ENCODE data around the gene CDKN2C.
"Not testable (repeated sequence)": the region's sequence is repeated elsewhere in the genome, so short reads cannot be mapped to it uniquely, and the experiment has no call there.

CDKN2C gene

DNA sequence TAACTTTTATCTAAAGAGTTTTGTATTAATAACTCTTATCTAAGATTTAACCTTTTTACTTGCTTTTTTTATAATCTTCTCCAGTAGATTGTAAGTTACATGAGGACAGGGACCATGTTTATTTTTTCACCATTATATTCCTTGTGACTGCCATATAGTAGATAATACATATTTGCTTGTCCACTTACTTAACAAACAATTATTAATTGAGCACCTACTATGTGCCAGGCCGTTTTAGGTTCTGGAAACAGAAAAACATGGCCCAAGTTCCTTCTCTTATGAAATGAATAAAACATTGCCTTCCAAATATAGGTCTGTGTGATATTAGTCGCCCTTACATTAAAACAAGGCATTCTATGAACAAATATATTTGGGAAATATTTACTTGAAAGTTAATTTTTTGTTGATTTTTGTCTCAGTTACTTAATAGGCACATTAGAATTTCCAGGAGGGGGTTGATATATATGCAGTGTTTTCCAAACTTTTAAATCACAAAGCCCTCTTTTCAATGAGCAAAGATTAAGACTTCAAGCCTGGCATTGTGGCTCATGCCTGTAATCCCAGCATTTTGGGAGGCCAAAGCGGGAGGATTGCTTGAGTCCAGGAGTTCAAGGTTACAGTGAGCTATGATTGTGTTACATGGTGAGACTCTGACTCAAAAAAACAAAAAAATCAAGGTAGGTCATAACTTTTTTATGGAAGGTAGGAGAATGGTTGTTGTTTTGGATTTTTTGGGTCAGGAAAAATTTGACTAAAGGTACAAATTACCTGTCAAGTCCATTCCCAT lies 22.7 kb downstream of the CDKN2C start:
- peak; percentile 6 for FAIRE-seq
- no peak for DNase-seq (ENCODE audit: insufficient read length, low spot score)
- no peak for TF ChIP-seq CTCF (IDR thresholded peaks at IDR 0.05; ENCODE audit: insufficient read depth, missing control alignments)

DNA sequence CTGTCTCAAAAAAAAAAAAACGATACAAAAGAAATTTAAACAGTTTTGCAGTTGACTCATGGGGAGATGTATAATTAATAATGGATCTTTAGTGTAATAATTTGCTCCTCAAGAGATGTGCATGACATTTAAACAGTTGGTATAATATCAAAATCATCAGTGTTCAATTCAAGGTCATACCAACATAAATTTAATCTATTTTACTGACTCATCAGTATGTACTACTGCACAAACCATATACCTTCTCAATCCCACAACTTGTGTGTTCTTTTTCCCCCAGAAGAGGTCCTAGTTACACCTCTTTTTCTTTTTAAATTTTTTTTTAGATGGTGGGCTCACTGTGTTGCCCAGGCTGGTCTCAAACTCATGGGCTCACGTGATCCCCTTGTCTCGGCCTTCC lies 23.6 kb downstream of the CDKN2C start:
- no peak for FAIRE-seq

DNA sequence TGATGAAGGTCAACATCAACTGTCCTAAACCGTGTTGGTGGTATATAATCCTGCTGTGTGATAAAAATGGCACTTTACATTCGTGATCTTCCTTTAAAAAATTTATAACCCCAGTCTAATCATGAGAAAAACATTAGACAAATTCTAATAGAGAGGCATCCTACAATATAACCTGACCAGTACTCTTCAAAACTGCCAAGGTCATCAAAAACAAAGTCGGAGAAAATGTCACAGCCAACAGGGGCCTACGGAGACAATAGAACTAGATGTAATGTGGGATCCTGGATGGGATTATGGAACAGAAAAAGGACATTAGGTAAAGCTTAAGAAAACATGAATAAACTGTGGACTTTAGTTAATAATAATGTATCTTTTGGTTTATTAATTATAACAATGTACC lies 25.0 kb downstream of the CDKN2C start:
- no peak for DNase-seq (ENCODE audit: insufficient read length, low spot score)
- no peak for TF ChIP-seq CTCF (IDR thresholded peaks at IDR 0.05; ENCODE audit: insufficient read depth, missing control alignments)
- FAIRE-seq = no peak

More for the DNA sequence above, 23.6 kb downstream of the CDKN2C start:
- TF ChIP-seq CTCF (IDR thresholded peaks at IDR 0.05; ENCODE audit: insufficient read depth, missing control alignments) = no peak
- DNase-seq (ENCODE audit: insufficient read length, low spot score) = no peak

DNA sequence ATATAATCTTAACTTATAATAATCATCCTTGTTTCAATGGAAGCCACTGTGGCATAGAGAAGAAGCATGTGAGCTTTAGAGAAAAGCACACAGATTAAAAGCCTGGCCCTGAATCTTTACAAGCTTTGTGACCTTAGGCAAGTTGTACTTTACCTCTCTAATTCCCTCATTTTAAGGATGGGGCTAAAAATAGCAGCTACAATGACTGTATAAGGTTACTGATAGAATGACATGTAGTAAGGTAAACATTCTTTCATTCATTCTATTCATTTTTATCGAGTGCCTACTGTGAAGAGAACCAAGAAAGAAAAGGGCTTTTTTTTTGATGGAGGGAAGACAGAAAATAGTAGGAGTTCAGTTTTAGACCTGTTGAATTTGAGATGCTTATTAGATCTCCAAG lies 25.6 kb downstream of the CDKN2C start:
- DNase-seq (ENCODE audit: insufficient read length, low spot score) (no peak), FAIRE-seq (no peak)
- TF ChIP-seq CTCF (IDR thresholded peaks at IDR 0.05; ENCODE audit: insufficient read depth, missing control alignments) = no peak

GRCh38 chr1:50996083-50996482 lies 26.0 kb downstream of the CDKN2C start:
- FAIRE-seq = no peak
- TF ChIP-seq CTCF (IDR thresholded peaks at IDR 0.05; ENCODE audit: insufficient read depth, missing control alignments) = no peak
- no peak for DNase-seq (ENCODE audit: insufficient read length, low spot score)

DNA sequence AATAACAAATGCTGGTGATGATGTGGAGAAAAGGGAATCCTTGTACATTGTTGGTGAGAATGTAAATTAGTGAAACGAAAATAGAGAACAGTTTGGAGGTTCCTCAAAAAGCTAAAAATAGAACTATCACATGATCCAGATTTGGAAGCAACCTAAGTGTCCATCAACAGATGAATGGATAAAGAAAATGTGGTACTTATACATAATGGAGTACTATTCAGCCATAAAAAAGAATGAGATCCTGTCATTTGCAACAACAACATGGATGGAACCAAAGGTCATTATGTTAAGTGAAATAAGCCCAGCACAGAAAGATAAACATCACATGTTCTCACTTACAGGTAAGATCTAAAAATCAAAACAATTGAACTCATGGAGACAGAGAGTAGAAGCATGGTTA lies 29.3 kb downstream of the CDKN2C start:
- DNase-seq (ENCODE audit: insufficient read length, low spot score); FAIRE-seq: not testable (repeated sequence)

DNA sequence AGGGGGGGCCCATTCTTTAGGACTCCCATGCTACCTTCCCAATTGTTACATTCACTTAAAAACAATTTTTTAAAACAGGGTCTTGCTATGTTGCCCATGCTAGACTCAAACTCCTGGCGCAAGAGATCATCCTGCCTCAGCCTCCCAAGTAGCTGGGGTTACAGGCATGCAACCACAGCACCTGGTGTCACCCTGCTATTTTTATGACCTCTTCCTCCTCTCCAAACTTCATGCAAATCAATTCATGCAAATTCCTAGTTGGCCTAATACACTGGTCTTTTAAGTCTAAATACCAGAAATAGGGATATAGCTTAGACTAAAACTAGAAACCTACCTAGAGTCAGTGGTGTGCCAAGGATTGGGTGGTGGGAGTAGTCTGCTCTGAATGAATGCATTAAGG lies 30.1 kb downstream of the CDKN2C start:
- DNase-seq (ENCODE audit: insufficient read length, low spot score) (no peak), FAIRE-seq (no peak)
- TF ChIP-seq CTCF (IDR thresholded peaks at IDR 0.05; ENCODE audit: insufficient read depth, missing control alignments) = no peak

All from D721Med (cell line).